ENCODE measurements around the gene CAPN7. TPM values are rescaled to one million over a fixed set of nuclear protein-coding genes. Genes with fewer than 3 reads are reported as not detected.

Gene CAPN7
- total RNA-seq, 1 experiment from 2014 or later: 39.4 TPM

GRCh38 chr3:15297608-15298350 is 91.7 kb downstream of the CAPN7 start:
- DNase-seq (ENCODE audit: low spot score): no peak

DNA sequence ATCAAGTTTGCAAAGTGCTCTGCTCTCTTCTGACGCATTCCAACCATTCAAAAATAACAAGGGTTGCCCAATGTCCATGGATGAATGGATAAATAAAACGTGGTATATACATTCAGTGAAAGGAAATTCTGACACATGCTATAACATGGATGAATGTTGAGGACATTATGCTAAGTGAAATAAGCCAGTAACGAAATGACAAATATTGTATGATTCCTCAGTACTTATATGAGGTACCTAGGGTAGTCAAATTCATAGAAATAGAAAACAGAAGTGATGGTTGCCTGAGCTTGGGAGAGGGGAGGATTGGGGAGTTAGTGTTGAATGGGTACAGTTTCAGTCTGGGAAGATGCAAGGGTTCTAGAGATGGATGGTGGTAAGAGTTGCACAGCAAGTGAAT is 92.5 kb downstream of the CAPN7 start:
- no peak for DNase-seq (ENCODE audit: low spot score)

- no peak for DNase-seq (ENCODE audit: low spot score)
These were observed 93.0 kb downstream of the CAPN7 start for GRCh38 chr3:15299036-15299435.

GRCh38 chr3:15300323-15301078 is 94.5 kb downstream of the CAPN7 start:
- DNase-seq (ENCODE audit: low spot score): peak; percentile 100

- no peak for DNase-seq (ENCODE audit: low spot score)
These were observed 95.7 kb downstream of the CAPN7 start for GRCh38 chr3:15301761-15302160.

Other genes starting within 250 kb of the CAPN7 start
- 22.3 and 24.8 TPM in 2 replicates for gene MRPS25, start 140.9 kb upstream of the CAPN7 start, total RNA-seq (2014; rRNA removed; shearing (Covaris generic))
- 23.3 and 29.0 TPM in 2 replicates for gene RBSN, start 107.1 kb upstream of the CAPN7 start, total RNA-seq (2014; rRNA removed; shearing (Covaris generic))
- 85.4 and 90.2 TPM in 2 replicates for gene SH3BP5, start 126.3 kb downstream of the CAPN7 start, total RNA-seq (2014; rRNA removed; shearing (Covaris generic))
- 40.8 and 48.8 TPM in 2 replicates for gene METTL6, start 221.3 kb downstream of the CAPN7 start, total RNA-seq (2014; rRNA removed; shearing (Covaris generic))
- 19.7 and 20.7 TPM in 2 replicates for gene EAF1, start 221.4 kb downstream of the CAPN7 start, total RNA-seq (2014; rRNA removed; shearing (Covaris generic))

All from A172 (cell line).